ENCODE results near the gene IRF3.

IRF3 gene

DNA sequence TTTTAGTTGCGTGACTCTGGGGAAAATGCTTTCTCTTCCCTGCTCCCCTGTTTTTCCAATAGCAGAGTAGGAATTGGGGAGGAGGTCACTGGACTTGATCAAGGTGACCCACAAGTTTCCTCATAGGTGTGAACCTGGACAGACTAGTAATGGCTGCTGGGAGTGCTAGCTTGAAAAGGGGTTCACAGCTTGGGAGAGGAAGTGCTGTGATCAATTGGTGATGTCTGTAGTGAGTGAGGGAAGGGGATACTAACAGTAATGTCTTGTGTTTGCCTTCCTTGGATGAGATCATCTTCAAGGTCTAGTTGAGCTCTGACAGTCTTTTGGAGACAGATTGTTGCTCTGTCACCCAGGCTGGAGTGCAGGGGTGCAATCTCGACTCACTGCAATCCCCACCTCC lies 1.8 kb upstream of the IRF3 start:
- no peak for DNase-seq

DNA sequence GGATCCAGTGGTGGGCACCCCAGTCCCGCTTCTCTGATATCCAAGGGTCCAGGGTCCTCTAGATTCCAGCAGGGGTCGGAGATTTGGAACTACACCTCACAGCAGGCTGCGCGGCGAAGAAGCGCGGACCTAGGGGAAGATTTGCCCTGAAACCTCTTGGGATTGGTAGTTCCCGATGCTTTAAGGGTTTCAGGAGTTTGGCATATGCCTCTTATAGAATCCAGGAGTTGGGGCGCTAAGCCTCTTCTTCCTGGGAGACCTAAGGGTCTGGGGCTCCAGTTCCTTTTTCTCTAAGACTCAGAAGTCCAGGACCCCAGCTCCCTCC lies 425 bp upstream of the IRF3 start:
- no peak for DNase-seq

DNA sequence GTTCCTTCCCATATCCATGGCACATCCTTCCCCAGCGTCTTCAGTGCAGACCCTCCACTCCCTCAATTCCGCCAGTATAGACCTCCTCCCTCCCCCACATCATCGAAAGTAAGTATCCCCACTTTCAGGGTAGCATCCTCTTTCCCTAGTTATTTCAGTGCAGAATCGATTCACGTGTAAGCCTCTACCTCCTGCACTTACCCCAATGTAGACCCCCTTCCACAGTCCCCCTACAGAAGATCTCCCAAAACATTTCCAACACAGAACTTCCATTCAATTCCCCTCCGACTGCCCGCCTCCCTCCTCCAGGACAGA lies 664 bp downstream of the IRF3 start:
- DNase-seq, result no peak

DNA sequence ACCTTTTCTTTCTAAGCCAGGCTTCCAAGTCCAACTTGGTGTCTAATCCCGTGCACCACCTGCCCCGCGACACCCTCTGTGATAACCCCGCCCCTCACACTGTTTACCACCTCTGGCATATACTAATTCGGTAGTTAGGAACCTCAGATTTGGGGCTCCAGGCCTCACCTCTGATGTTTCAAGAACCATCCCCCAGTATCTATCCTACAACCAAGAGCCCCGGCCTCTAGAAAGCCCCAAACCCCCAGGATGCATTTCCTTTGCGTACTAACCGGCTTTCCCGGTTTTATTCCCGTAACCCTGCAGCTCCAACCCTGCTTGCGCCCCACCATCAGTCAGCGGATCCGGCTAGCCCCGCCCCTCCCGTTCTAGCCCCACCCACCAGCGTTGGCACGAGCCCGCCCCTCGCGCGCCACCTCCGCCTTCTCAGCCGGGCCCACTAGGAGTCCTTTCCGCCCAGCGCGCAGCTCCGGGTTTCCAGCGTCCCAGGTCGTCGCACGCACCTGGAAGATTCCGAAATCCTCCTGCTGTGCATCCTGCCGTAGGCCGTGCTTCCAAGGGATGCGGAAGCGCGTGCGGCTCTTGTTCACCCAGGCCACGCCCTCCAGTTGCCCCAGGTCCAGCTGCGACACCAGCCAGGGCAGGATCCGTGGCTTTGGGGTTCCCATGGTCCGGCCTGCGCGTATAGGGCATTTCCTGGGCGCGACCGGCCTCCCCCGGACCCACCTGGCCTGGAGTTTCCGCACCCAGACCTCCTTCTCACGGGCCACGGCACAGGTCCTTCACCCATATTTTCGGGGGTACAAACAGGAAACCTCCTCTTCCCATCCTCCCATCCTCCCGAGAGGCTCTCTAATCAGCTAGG lies 1.3 kb downstream of the IRF3 start:
- peak; percentile 96 for DNase-seq

DNA sequence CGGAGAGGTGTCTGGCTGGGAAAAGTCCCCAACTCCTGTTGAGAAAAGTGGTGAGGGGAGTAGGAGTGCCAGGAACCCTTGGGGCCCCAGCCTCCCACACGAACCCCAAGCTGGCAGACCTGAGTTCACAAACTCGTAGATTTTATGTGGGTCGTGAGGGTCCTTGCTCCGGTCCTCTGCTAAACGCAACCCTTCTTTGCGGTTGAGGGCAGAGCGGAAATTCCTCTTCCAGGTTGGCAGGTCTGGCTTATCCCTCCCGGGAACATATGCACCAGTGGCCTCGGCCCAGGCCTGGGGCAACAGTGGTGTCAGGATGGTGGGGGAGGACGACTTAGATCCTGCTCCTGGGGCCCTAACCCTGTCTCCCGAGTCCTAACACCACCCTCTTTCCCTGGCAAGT lies 2.4 kb downstream of the IRF3 start:
- DNase-seq, result no peak

DNA sequence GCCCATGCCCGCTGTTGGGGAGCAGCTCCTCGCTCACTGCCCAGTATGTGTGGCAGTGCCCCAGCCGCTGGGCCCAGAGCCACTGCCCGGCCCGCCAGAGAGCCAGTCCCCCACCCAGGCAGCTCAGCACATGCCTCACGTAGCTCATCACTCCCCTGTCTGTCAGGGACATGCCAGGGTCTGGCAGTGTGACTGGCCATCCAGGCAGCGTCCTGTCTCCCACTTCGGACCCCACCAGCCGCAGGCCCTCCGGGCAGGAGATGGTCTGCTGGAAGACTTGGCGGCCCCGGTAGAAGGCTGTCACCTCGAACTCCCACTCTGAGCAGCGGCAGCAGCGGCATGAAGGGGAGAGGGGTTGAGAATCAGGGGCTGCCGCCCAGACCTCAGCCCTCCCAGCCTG lies 3.6 kb downstream of the IRF3 start:
- no peak for DNase-seq

DNA sequence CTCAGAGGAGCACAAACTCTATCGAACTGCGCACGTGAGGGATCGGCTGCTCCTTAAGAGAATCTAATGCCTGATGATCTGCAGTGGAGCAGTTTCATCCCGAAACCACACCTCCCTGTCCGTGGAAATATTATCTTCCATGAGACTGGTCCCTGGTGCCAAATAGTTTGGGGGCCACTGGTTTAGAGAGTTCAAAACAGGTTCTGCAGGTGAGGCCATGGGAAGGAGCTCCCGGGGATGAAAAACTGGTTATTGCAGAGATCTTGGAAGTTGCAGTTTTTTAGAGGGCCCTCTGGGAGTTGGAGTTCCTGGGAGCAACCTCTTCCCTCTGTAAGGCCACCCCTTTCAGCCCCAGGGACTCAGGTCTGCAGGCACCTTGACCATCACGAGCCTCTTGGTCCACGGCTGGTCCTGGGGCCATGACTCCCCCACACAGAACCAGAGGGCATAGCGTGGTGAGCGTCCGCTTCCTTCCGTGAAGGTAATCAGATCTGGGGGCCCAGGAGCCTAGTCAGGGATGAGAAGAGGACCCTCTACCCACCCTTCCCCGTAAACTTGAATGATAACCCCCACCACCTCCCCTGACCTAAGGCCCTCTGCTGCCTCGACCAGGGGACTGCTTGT lies 5.2 kb downstream of the IRF3 start:
- DNase-seq, result no peak

DNA sequence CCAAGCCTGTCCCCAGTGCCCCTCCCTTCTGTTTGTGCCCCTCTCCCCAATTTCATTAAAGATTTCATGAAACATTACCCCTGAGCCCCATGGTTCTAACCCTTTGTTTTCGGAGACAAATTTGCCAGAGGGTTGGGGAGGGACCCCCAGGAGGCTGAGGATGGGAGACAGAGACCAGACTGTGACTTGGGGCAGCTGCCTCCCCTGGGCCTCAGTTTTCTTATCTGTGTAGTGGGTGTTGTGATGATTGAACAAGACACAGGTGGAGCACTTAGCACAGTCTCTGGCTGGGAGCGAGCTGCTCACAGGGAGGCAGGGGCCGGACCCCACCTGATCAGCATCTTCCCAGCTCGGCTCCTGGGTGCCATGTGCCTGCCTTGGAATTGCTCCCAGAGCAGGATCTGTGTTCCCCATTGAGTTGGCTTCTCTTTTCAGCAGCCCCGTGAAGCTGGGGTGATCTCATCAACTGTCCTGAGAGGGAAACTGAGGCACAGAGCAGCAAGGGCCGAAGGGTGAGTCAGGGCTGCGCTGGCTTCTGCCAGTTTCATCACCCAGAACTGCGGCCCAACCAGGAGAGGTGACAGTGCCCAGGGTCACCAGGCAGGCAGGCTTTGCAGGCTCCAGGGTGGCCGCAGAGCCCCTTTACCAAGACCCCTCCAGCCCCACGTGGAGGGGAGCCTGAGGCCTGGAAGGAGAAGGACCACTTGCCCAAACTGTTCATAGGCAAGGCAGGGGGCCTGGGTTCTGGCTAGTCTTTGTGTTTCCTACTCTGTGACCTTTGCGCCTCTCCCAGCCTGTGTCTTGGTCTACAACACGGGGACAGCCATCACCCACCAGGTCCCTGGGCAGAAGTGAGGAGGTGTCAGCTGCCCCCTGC lies 6.9 kb downstream of the IRF3 start:
- no peak for DNase-seq

DNA sequence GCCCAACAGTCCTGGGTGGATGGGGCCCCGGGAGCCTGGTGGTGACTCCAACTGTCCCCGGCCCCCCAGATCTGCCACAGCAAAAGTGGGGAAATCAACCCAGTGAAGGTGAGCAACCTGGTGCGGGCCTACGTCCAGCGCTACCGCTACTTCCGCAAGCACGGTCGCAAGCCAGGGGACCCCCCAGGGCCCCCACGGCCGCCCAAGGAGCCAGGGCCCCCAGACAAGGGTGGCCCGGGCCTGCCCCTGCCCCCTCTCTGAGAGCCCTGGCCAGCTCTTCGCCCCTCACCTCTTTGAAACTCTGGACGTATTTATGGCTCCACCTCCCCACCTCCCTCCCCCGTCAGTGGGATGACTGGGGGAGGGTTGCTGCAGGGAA lies 7.5 kb downstream of the IRF3 start:
- no peak for DNase-seq

DNA sequence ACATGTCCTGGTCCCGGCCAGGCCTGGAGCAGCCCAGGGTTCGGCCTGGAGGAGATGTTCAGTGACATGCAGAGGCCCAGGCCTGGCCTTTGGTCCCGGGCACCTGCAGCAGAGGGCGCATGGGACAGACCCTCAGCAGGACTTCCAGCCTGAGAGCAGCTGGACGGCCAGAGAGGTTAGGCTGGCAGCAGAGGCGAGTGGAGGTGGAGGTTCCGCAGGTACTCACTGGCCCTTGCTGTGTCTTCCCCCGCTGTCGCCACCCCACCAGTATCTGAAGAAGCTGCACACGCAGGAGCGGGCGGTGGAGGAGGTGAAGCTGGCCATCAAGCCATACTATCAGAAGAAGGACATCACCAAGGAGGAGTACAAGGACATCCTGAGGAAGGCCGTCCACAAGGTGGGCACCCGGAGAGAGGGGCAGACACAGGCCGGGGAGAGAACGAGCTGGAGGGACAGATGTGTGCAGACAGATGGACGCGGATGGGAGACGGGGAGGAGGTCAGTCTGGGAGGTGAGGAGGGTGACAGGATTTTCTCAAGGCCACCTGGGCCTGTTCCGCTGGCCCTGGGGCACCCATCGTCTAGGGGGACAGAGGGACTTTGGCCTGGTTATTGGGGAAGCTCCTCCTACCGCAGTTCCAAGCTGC lies 8.0 kb downstream of the IRF3 start:
- DNase-seq, result no peak

DNA sequence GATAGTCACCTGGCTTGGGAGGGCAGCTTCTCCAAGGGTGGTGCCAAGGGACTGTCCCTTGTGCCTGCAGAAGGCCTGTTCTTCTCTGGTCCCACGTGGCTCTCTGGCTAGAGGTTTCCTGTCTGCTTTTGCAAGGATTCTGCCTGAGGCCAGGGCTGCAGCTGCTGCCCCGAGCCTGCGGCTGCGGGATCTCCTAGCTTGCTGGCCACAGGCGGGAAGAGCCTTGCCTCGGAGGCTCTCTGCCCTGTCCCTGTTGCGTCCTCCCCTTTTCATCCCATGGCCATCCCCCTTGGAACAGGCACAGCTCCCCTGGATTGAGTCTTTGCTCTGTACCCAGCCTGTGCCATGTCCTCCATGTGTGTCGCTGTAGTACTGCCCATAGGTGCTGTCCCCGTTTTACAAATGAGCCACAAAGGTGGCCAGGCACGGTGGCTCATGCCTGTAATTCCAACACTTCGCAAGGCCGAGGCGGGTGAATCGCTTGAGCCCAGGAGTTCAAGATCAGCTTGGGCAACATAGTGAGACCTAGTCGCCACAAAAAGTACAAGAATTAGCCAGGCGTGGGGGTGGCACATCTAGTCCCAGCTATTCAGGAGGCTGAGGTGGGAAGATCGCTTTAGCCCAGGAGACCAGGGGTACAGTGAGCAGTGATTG lies 9.1 kb downstream of the IRF3 start:
- no peak for DNase-seq

DNA sequence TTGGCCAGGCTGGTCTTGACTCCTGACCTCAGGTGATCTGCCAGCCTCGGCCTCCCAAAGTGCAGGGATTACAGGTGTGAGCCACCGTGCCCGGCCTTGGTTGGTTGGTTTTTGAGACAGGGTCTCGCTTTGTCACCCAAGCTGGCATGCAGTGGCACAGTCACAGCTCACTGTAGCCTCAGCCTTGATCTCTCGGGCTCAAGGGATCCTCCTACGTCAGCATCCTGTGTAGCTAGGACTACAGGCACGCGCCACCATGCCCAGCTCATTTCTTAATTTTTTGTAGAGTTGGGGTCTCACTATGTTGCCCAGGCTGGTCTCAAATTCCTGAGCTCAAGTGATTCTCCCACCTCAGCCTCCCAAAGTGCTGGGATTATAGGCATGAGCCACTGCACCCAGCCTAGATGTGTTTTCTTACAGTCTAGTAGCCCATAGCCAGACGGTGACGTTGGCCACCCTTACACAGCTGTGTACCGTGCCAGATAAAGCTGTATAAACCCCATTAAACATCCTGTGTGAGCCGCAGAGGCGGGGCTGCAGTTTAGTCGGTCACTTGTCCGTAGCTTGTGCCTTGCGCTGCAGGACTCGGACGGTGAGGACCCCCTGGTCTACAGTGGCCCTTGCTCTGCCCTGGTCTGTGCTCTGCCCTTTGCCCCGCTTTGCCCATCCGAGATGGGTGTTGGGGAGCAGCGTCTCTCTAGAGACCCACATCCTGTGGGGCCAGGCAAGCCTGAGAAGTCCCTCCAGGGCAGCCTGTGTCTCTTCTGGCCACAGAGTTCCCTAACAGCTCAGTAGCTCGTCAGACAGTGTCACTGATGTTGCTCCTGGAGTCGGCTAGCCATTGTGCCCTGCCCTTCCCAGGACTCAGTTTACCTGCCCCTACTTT lies 9.8 kb downstream of the IRF3 start:
- no peak for DNase-seq

DNA sequence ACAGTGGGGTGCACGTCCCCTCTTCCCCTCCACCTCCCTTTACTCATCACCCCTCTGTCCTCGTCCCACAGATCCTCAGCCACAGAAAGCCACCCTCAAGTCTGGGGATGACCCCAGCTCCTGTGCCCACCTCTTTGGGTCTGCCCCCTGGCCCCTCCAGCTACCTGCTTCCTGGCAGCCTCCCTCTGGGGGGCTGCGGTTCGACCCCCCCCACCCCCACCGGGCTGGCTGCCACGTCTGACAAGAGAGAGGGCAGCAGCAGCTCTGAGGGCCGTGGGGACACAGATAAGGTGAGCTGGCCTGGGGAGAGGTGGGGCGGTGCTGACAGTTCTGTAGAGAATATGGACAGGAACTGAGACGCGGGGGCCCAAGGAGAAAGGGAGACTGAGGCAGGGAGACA lies 11.1 kb downstream of the IRF3 start:
- DNase-seq, result no peak

DNA sequence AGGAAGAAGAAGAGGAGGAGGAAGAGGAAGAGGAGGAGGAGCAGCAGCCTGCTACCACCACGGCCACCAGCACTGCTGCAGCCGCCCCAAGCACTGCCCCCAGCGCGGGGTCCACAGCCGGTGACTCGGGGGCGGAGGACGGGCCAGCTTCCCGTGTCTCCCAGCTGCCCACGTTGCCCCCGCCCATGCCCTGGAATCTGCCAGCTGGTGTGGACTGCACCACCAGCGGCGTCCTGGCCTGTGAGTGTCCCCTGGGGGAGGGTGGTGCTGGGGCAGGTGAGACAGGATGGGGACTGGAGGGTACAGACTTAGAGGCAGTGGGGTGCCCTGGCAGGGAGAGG lies 12.2 kb downstream of the IRF3 start:
- no peak for DNase-seq

DNA sequence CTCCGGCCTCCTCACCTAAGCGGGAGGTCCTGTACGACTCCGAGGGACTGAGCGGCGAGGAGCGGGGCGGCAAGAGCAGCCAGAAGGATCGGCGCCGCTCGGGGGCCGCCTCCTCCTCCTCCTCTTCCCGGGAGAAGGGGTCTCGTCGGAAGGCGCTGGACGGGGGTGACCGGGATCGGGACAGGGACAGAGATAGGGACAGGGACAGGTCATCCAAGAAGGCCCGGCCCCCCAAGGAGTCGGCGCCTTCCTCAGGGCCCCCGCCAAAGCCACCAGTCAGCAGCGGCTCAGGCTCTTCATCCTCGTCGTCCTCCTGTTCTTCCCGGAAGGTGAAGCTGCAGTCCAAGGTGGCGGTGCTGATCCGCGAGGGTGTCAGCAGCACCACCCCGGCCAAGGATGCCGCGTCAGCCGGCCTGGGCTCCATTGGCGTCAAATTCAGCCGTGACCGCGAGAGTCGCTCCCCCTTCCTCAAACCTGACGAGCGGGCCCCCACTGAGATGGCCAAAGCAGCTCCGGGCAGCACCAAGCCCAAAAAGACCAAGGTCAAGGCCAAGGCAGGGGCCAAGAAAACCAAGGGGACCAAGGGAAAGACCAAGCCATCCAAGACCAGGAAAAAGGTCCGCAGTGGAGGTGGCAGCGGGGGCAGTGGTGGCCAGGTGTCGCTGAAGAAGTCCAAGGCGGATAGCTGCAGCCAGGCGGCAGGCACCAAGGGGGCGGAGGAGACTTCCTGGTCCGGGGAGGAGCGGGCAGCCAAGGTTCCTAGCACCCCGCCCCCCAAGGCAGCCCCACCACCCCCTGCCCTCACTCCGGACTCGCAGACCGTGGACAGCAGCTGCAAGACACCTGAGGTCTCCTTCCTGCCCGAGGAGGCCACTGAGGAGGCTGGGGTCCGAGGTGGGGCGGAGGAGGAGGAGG lies 12.8 kb downstream of the IRF3 start:
- no peak for DNase-seq

DNA sequence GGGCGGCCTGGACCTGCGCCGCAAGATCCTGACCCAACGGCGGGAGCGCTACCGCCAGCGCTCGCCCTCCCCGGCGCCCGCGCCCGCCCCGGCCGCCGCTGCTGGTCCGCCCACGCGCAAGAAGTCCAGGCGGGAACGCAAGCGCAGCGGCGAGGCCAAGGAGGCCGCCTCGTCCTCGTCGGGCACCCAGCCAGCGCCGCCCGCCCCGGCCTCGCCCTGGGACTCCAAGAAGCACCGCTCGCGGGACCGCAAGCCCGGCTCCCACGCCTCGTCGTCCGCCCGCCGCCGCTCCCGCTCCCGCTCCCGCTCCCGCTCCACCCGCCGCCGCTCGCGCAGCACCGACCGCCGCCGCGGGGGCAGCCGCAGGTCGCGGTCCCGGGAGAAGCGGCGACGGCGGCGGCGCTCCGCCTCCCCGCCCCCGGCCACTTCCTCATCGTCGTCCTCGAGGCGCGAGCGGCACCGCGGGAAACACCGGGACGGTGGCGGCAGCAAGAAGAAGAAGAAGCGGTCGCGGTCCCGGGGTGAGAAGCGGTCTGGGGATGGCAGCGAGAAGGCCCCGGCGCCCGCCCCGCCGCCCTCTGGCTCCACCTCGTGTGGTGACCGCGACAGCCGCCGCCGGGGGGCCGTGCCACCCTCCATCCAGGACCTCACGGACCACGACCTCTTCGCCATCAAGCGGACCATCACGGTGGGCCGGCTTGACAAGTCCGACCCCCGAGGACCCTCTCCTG lies 13.7 kb downstream of the IRF3 start:
- DNase-seq, result no peak

DNA sequence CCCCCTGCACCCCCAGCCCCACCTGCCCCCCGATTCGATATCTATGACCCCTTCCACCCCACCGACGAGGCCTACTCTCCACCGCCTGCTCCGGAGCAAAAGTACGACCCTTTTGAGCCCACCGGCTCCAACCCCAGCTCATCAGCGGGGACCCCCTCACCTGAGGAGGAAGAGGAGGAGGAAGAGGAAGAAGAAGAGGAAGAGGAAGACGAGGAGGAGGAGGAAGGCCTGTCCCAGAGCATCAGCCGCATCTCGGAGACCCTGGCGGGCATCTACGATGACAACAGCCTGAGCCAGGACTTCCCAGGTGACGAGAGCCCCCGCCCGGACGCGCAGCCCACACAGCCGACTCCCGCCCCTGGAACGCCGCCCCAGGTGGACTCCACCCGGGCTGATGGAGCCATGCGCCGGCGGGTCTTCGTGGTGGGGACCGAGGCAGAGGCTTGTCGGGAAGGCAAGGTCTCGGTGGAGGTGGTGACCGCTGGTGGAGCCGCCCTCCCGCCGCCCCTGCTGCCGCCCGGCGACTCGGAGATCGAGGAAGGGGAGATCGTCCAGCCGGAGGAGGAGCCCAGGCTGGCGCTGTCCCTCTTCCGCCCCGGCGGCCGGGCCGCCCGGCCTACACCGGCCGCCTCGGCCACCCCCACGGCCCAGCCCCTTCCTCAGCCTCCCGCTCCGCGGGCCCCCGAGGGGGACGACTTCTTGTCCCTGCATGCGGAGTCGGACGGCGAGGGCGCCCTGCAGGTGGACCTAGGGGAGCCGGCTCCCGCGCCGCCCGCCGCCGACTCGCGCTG lies 14.4 kb downstream of the IRF3 start:
- no peak for DNase-seq

DNA sequence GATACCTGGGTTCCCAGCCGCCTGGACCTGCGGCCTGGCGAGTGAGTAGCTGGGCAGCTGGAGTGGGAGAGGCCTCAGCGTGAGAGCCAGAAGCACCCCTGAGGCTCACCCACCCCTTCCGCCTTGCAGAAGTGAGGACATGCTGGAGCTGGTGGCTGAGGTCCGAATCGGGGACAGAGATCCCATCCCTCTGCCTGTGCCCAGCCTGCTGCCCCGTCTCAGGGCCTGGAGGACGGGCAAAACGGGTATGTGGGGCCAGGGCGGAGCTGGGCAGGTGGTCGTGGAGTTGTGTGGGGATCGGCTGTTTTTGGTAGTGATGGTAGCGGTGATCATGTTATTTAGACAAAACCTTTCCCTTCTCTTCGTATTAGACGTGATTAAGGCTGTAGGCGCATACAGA lies 19.1 kb downstream of the IRF3 start:
- DNase-seq, result no peak

DNA sequence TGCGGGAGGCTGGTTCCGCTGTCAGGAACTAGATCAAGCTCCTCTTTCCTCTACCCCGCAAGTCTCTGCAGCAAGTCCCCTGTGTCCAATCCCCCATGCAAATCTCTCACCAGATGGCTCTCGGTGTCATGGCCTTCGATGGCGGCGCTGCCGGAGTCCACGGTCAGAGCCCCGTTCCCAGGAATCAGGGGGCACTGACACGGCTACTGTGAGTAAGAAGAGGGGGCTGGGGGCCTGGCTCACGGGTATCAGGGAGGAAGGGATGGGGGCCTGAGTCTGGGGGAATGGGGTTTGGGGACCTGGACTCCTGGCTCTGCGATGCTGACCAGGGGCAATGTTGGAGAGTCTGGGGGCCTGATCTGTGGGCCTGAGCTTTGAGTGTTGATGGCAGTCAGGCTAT lies 19.7 kb downstream of the IRF3 start:
- no peak for DNase-seq

Data from islet precursor cell (in vitro differentiated cells).